ENCODE measurements around the gene ARL16. TPM values are rescaled to one million over a fixed set of nuclear protein-coding genes. Genes with fewer than 3 reads are reported as not detected.

Gene ARL16
- total and polyA plus RNA-seq, 2 donors (not counting 3 experiments of a cell fraction or from before 2014, with no cell fraction given): 41.4 to 71.7 TPM

DNA sequence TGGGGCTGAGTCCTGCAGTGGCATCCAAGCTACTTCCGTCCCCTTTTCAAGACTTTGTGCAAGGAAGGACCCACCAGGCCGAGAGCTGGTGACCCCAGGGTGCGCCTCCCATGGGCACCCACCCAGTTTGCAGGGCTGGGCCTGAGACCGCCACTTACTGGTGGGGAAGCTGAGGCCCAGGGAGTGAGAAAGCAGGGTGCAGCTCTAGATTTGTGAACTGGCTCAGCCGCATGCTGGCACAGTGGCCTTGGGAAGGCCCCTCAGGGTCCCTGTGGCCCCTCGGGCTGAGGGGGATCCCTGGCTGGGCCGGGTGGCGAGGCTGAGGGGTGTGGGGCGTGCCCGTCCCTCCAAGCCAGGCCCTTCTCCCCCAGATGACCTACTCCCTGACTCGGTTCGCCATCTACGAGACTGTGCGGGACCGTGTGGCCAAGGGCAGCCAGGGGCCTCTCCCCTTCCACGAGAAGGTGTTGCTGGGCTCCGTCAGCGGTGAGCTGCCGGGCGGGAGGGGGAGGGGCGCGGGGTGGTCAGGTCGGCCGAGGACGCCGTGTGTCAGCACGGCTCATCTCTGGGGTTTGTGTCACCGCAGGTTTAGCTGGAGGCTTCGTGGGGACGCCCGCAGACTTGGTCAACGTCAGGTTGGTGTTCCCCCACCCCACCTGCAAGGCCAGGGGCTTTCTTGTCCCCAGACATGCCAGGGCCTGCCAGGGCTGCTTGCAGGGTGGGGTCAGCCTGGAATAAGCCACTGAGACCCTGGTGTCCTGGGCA lies 31.7 kb upstream of the ARL16 start:
- no peaks in the 10 kb centered on the region for H3K9me3 ChIP-seq (replicated peaks; ENCODE audit: control insufficient read depth, insufficient read depth, low read length)
- H3K27me3 ChIP-seq (ENCODE audit: control insufficient read depth in 2 of 2, insufficient read depth in 2 of 2, low read length in 2 of 2): no peaks in the 10 kb centered on the region
- no peaks in the 10 kb centered on the region for H3K36me3 ChIP-seq (ENCODE audit: control insufficient read depth in 2 of 2, extremely low read depth in 1 of 2, insufficient read depth in 2 of 2, low read length in 2 of 2)
- no peaks in the 10 kb centered on the region for H3K9me1 ChIP-seq (replicated peaks; ENCODE audit: control insufficient read depth, extremely low read depth, insufficient read depth, low read length)
- DNase-seq (ENCODE audit: low read depth, low spot score) (no peak), FAIRE-seq (no peak)
- ChIA-PET POLR2A (no interaction called here), CTCF (interaction anchor here (1.7 kb wide), 1 partner anchor 10 kb away, joined by 5 read pairs; no protein-coding TSS in a partner anchor)
- H3K4me1 ChIP-seq (ENCODE audit: control insufficient read depth, extremely low read depth, insufficient read depth, low read length): peaks cover 18% of the 10 kb centered on the region
- no peaks in the 10 kb centered on the region for H4K20me1 ChIP-seq (replicated peaks; ENCODE audit: control insufficient read depth, extremely low read depth, insufficient read depth, low read length)
- no peak overlapping the region for H3K27ac ChIP-seq (ENCODE audit: insufficient read depth, low read depth, low read length)
- H3K9ac ChIP-seq (replicated peaks; ENCODE audit: extremely low read depth, insufficient read depth, low read length): no peak overlapping the region
- H3K4me3 ChIP-seq (replicated peaks in 1 of 3; ENCODE audit: insufficient read depth in 1 of 3, low read depth in 1 of 3, low read length in 3 of 3): no peak overlapping the region
- no TSS peak for BruUV-seq (replicated peaks)
- no peak overlapping the region for H3K4me2 ChIP-seq (ENCODE audit: insufficient read depth, low read length)
- no peak overlapping the region for H2AFZ ChIP-seq (ENCODE audit: low read depth, low read length)
- TF ChIP-seq MYC (IDR thresholded peaks at IDR 0.05; ENCODE audit: low read depth, low read length) (no peak), MAX (IDR thresholded peaks at IDR 0.05; ENCODE audit: insufficient read depth, insufficient read length) (no peak), POLR2A (IDR thresholded peaks at IDR 0.05; ENCODE audit: low read depth, low read length) (no peak), EZH2 (IDR thresholded peaks at IDR 0.05; ENCODE audit: borderline replicate concordance, low read depth, low read length, severe bottlenecking) (no peak), JUN (IDR thresholded peaks at IDR 0.05; ENCODE audit: borderline replicate concordance, insufficient read depth, insufficient read length, low read depth) (no peak), POLR2AphosphoS5 (IDR thresholded peaks at IDR 0.05; ENCODE audit: insufficient read depth, low read depth, low read length) (no peak), CTCF (IDR thresholded peaks at IDR 0.05; ENCODE audit: extremely low read depth in 1 of 2, insufficient read depth in 1 of 2, low read depth in 1 of 2, low read length in 2 of 2) (no peak), FOS (IDR thresholded peaks at IDR 0.05; ENCODE audit: borderline replicate concordance, insufficient read depth, low read length) (no peak), GATA2 (IDR thresholded peaks at IDR 0.05; ENCODE audit: insufficient read depth, insufficient read length, low read depth, low read length) (no peak)
- dilution Hi-C loops (cut with MboI; ENCODE audit: extremely low pct_ligation_motif_present, low sequenced_read_pairs): no loop called here
- intact Hi-C loops (cut with micrococcal nuclease): no loop called here
- H3K79me2 ChIP-seq (ENCODE audit: control insufficient read depth, insufficient read depth, low read length): no peaks in the 10 kb centered on the region

All from endothelial cell of umbilical vein (primary cell).